Cardiac muscle cell (in vitro differentiated cells and primary cell): Measurements from ENCODE around the gene OSMR. TPM values are rescaled to one million over a fixed set of nuclear protein-coding genes. Genes with fewer than 3 reads are reported as not detected.

Experiments used
- DNase-seq, 2 donors: peaks; one replicate each; pipeline versions ENCODE4 v3.0.0 to v3.0.0-alpha.2; 2010 to 2017; ENCODE audit warnings: low read depth in 1 of 2, low spot score in 1 of 2
- H3K27ac ChIP-seq: fragments of 200-600 bp; sonication (generic); 2 replicates; pipeline ENCODE4 v1.5.1; 2016
- H3K27me3 ChIP-seq: fragments of 200-600 bp; sonication (generic); 2 replicates; pipeline ENCODE4 v1.6.0; 2016; ENCODE audit warnings: control low read depth
- H3K36me3 ChIP-seq: fragments of 200-600 bp; sonication (generic); 2 replicates; pipeline ENCODE4 v1.5.1; 2016; ENCODE audit warnings: control low read depth
- H3K4me1 ChIP-seq: fragments of 200-600 bp; sonication (generic); 2 replicates; pipeline ENCODE4 v1.8.1; 2017; ENCODE audit warnings: low read depth, mild to moderate bottlenecking, mixed run types
- H3K4me3 ChIP-seq: fragments of 200-600 bp; sonication (generic); 2 replicates; pipeline ENCODE4 v1.5.1; 2016; ENCODE audit warnings: mild to moderate bottlenecking
- H3K9me3 ChIP-seq: fragments of 200-600 bp; sonication (generic); 2 replicates; pipeline ENCODE4 v1.5.1; 2017; ENCODE audit warnings: low read depth, mild to moderate bottlenecking, control low read depth
- polyA plus RNA-seq: library from polyadenylated mRNA; unstranded; fragments of >200 nt; fragmentation: Nextera tagmentation; extraction: Ambion mirVana; gene quantifications from 2 replicates; pipeline ENCODE4 v1.2.1, GENCODE V29; 2016
- total RNA-seq: library from RNA; depleted of rRNA; stranded (reverse); fragments of >200 nt; gene quantifications from 2 replicates; pipeline ENCODE4 v1.2.3, GENCODE V29; 2016
- TF ChIP-seq, protein P1 (sequence below): IDR thresholded peaks from 2 replicates; pipeline ENCODE4 v1.5.1; 2012; ENCODE audit warnings: low read depth, mild to moderate bottlenecking, low read length

The OSMR gene
- total and polyA plus RNA-seq, 2 experiments from 2014 or later: 0.43 TPM; not detected in 1

DNA sequence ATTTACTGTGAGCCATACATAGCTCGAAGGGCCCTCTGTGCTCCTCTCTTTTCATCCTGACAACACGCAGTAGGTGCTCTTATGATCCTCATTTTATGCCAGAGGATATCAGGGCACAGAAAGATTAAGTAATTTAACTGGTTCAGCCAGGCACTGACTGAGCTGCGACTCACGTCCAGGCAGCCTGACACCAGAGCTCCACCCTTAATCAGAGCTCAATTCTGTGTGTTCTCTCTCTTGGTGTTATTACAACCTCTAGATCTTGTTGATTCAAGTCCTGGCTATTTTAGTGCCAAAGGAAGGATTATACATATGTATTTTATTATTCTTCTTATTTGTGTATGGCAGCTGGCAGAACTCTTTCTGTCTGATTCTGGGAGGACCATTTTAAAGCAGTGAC lies 59.7 kb downstream of the OSMR start:
- Histone ChIP-seq H3K9me3 (no peaks in the 10 kb centered on the region), H3K36me3 (no peaks in the 10 kb centered on the region), H3K4me1 (no peaks in the 10 kb centered on the region), H3K27ac (no peak overlapping the region), H3K27me3 (no peaks in the 10 kb centered on the region), H3K4me3 (no peak overlapping the region)
- DNase-seq: no peak
- TF ChIP-seq, protein P1, sequence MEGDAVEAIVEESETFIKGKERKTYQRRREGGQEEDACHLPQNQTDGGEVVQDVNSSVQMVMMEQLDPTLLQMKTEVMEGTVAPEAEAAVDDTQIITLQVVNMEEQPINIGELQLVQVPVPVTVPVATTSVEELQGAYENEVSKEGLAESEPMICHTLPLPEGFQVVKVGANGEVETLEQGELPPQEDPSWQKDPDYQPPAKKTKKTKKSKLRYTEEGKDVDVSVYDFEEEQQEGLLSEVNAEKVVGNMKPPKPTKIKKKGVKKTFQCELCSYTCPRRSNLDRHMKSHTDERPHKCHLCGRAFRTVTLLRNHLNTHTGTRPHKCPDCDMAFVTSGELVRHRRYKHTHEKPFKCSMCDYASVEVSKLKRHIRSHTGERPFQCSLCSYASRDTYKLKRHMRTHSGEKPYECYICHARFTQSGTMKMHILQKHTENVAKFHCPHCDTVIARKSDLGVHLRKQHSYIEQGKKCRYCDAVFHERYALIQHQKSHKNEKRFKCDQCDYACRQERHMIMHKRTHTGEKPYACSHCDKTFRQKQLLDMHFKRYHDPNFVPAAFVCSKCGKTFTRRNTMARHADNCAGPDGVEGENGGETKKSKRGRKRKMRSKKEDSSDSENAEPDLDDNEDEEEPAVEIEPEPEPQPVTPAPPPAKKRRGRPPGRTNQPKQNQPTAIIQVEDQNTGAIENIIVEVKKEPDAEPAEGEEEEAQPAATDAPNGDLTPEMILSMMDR: no peak

DNA sequence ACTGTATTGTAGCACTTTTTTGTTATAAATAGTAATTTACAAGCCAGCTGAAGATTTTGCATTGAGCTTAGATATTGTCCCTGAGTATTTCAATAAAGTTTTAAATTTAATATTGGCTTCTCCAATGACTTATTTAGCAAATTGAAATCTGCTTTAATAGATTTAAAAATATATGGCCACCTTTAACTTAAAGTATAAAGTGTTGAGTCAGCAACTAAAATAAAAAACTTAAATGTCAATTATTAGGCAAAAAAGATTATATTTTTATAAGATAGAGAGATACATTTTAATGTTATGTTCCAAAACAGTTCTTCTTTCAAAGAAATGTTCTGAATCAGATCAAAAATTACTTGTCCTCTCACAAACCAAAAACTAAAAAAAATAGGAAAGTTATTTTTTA lies 60.7 kb downstream of the OSMR start:
- Histone ChIP-seq H3K27me3 (no peaks in the 10 kb centered on the region), H3K36me3 (no peaks in the 10 kb centered on the region), H3K4me3 (no peak overlapping the region), H3K27ac (no peak overlapping the region), H3K9me3 (no peaks in the 10 kb centered on the region), H3K4me1 (no peaks in the 10 kb centered on the region)
- TF ChIP-seq, protein P1: no peak
- no peak for DNase-seq

DNA sequence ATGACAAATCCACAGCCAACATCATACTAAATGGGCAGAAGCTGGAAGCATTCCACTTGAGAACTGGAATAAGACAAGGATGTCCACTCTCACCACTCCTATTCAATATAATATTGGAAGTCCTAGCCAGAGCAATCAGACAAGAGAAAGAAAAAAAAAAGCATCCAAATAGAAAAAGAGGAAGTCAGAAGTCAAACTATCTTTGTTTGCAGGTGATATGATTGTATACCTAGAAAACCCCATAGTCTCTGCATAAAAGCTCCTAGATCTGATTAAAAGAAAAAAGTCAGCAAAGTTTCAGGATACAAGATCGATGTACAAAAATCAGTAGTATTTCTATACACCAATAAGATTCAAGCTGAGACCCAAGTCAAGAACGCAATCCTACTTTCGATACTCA lies 66.1 kb downstream of the OSMR start:
- TF ChIP-seq, protein P1: no peak
- Histone ChIP-seq H3K4me1 (no peaks in the 10 kb centered on the region), H3K9me3 (no peaks in the 10 kb centered on the region), H3K27me3 (no peaks in the 10 kb centered on the region), H3K4me3 (no peak overlapping the region), H3K36me3 (no peaks in the 10 kb centered on the region), H3K27ac (no peak overlapping the region)
- no peak for DNase-seq

DNA sequence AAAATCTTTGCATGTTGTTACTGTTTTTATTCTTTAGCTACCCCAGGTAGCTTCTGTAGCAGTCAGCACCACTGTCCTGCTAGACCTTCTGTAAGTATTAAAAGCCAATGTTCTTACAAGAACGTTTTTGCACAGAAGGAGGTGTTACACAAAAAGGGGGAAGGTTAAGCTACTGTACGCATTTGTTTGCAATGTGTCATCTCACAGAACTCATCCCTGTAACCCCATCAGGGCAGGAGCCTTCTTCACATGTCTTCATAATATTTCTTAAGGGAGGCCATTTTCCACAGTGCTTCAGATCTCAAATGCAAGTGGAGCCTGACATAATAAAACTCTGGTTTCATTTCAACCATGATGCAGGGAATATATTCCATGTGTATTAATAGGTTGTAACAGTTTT lies 67.9 kb downstream of the OSMR start:
- Histone ChIP-seq H3K4me3 (no peak overlapping the region), H3K36me3 (no peaks in the 10 kb centered on the region), H3K9me3 (no peaks in the 10 kb centered on the region), H3K27ac (no peak overlapping the region), H3K4me1 (no peaks in the 10 kb centered on the region), H3K27me3 (no peaks in the 10 kb centered on the region)
- TF ChIP-seq, protein P1: no peak
- DNase-seq: no peak

DNA sequence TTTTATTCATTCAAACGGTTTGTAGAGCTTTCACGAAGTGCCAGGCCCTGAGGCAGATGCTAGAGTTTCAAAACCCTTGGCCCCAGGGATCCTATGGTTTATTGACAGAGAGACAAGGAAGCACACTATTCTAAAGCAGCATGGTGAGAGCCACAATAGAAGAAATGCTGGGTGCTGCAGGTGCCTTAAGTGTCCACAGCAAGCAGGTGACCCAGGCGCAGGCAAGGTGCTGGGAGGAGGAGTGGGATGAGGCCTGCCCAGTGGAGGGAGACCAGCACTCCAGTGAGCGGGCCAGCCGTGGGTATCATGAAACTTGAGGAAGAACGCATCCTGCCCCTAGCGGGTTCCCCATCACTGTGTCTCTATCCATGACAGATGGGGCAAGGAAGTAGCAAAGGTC lies 71.0 kb downstream of the OSMR start:
- no peaks in the 10 kb centered on the region for H3K27me3 ChIP-seq
- DNase-seq: no peak
- H3K27ac ChIP-seq: no peak overlapping the region
- no peaks in the 10 kb centered on the region for H3K4me1 ChIP-seq
- H3K9me3 ChIP-seq: no peaks in the 10 kb centered on the region
- no peak overlapping the region for H3K4me3 ChIP-seq
- no peaks in the 10 kb centered on the region for H3K36me3 ChIP-seq
- TF ChIP-seq, protein P1: no peak

DNA sequence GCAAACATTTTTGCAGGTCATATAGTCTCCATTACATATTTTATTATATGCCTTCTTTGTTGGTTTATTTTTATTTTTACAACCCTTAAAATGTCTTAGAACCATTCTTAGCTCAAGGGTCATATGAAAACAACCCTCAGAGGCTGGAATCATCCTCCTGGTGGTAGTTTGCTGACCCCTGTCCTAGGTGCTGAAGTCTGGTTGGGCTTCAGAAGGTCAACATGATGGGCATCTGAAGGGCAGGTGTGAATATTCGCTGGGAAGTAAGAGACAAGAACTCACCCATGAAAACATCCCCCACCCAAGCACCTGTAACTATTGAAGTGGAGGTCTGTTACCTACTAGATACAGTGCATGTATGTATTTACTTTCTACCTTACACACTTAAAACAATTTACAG lies 75.4 kb downstream of the OSMR start:
- Histone ChIP-seq H3K27ac (no peak overlapping the region), H3K4me3 (no peak overlapping the region), H3K27me3 (no peaks in the 10 kb centered on the region), H3K36me3 (no peaks in the 10 kb centered on the region), H3K9me3 (no peaks in the 10 kb centered on the region), H3K4me1 (no peaks in the 10 kb centered on the region)
- peak; percentile 16 to 70 for DNase-seq
- TF ChIP-seq, protein P1: no peak
